A673 (cell line): ENCODE data around the gene ACOXL. TPM values are rescaled to one million over a fixed set of nuclear protein-coding genes. Genes with fewer than 3 reads are reported as not detected.

Experiments
- BruUV-seq: library from RNA; stranded (reverse); fragments of 400-500 nt; replicated peaks from 2 replicates; lab custom pipeline; 2021; lab: Mats Ljungman, UMichigan
- CTCF ChIA-PET: fragments of 300-600 bp; sonication (Branson Sonifier 250); formaldehyde crosslinking; loops from one replicate; lab custom pipeline; 2022; ENCODE audit warnings: antibody characterized with exemption; lab: Charles Lee
- POLR2A ChIA-PET: fragments of 300-600 bp; sonication (Branson Sonifier 250); formaldehyde crosslinking; loops from one replicate; lab custom pipeline; 2022; ENCODE audit warnings: antibody characterized with exemption; ENCODE audit not compliant: low non-redundant PET; lab: Charles Lee
- DNase-seq: peaks from one replicate; pipeline ENCODE4 v3.0.0-alpha.2; 2015; ENCODE audit warnings: low spot score
- H3K27ac ChIP-seq: fragments of 200-600 bp; sonication (generic); 2 replicates; pipeline ENCODE4 v1.5.1; 2016; ENCODE audit warnings: mixed run types, low read depth, mild to moderate bottlenecking, mixed read lengths, antibody characterized with exemption, low read length; ENCODE audit not compliant: poor library complexity, severe bottlenecking
- H3K27me3 ChIP-seq: fragments of 200-600 bp; sonication (generic); replicated peaks from 2 replicates; pipeline ENCODE4 v1.6.1; 2017; ENCODE audit warnings: mixed run types, low read depth, mild to moderate bottlenecking, mixed read lengths, antibody characterized with exemption, low read length; ENCODE audit not compliant: insufficient read depth, poor library complexity
- H3K36me3 ChIP-seq: fragments of 200-600 bp; sonication (generic); 2 replicates; pipeline ENCODE4 v1.6.1; 2016; ENCODE audit warnings: mixed run types, mild to moderate bottlenecking, mixed read lengths, antibody characterized with exemption, low read length; ENCODE audit not compliant: insufficient read depth, poor library complexity, severe bottlenecking
- H3K4me1 ChIP-seq: fragments of 200-600 bp; sonication (generic); 2 replicates; pipeline ENCODE4 v1.6.1; 2017; ENCODE audit warnings: mixed run types, mild to moderate bottlenecking, mixed read lengths, antibody characterized with exemption, low read length; ENCODE audit not compliant: insufficient read depth, poor library complexity, severe bottlenecking
- H3K4me3 ChIP-seq: fragments of 200-600 bp; sonication (generic); 2 replicates; pipeline ENCODE4 v1.5.1; 2016; ENCODE audit warnings: low read depth, mixed run types, mild to moderate bottlenecking, mixed read lengths, low read length; ENCODE audit not compliant: poor library complexity, severe bottlenecking
- H3K9me3 ChIP-seq: fragments of 200-600 bp; sonication (generic); 2 replicates; pipeline ENCODE4 v1.6.1; 2016; ENCODE audit warnings: mixed run types, low read depth, mild to moderate bottlenecking, mixed read lengths, antibody characterized with exemption, low read length; ENCODE audit not compliant: poor library complexity, severe bottlenecking
- EZH2 ChIP-seq: fragments of 200-600 bp; sonication (generic); IDR thresholded peaks from 2 replicates; pipeline ENCODE4 v1.6.1; 2017; ENCODE audit warnings: borderline replicate concordance, low read depth, mild to moderate bottlenecking, mixed read lengths, antibody characterized with exemption, low read length; ENCODE audit not compliant: poor library complexity, severe bottlenecking
- intact Hi-C: fragments of 100-400 bp; cut with micrococcal nuclease; formaldehyde crosslinking; loops from one replicate; pipeline ENCODE4 v1.10.0; 2022; ENCODE audit not compliant: unreplicated experiment
- total RNA-seq: library from RNA; stranded (reverse); gene quantifications from 2 replicates; pipeline ENCODE4 v1.2.3, GENCODE V29; 2021
- TF ChIP-seq, protein P1 (sequence below): fragments of 300-800, 200-600 bp; sonication (generic); conservative IDR thresholded peaks from 2 replicates; pipeline ENCODE4 v1.5.1; 2017; ENCODE audit warnings: low read depth, mild to moderate bottlenecking, antibody characterized with exemption, low read length, moderate library complexity, mixed read lengths

The ACOXL gene
- total RNA-seq, 1 experiment from 2014 or later, result not detected

DNA sequence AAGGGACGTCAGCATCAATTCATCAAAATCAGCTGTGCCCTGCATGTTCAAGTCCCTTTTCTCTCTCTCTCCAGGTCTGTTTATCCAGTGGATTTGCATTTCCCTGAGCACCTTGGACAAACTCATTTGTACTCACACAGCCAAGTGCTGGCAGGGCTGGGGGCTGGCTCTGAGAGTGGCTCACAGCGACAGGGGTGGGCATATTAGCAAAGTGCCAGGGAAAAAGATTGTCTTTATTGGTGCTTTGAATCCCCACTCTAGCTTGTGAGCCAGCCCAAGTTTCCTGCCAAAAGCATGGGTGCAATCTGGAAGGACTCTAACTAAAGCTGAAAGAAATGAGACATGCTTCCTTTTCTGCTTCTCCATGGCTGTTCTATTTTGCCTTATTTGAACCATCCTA is 56.6 kb downstream of the ACOXL start:
- Histone ChIP-seq H3K36me3 (no peaks in the 10 kb centered on the region), H3K4me1 (no peaks in the 10 kb centered on the region), H3K4me3 (no peak overlapping the region), H3K9me3 (no peaks in the 10 kb centered on the region), H3K27me3 (peaks cover 61% of the 10 kb centered on the region), H3K27ac (no peak overlapping the region)
- TF ChIP-seq EZH2, result no peak
- TF ChIP-seq, protein P1, sequence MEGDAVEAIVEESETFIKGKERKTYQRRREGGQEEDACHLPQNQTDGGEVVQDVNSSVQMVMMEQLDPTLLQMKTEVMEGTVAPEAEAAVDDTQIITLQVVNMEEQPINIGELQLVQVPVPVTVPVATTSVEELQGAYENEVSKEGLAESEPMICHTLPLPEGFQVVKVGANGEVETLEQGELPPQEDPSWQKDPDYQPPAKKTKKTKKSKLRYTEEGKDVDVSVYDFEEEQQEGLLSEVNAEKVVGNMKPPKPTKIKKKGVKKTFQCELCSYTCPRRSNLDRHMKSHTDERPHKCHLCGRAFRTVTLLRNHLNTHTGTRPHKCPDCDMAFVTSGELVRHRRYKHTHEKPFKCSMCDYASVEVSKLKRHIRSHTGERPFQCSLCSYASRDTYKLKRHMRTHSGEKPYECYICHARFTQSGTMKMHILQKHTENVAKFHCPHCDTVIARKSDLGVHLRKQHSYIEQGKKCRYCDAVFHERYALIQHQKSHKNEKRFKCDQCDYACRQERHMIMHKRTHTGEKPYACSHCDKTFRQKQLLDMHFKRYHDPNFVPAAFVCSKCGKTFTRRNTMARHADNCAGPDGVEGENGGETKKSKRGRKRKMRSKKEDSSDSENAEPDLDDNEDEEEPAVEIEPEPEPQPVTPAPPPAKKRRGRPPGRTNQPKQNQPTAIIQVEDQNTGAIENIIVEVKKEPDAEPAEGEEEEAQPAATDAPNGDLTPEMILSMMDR, result no peak
- CTCF ChIA-PET, result no interaction called here
- DNase-seq, result no peak
- no TSS peak for BruUV-seq
- POLR2A ChIA-PET, result no interaction called here
- intact Hi-C loops, result no loop called here

- DNase-seq, result no peak
- TF ChIP-seq, protein P1, result no peak
- intact Hi-C loops, result no loop called here
- BruUV-seq, result no TSS peak
- Histone ChIP-seq H3K36me3 (no peaks in the 10 kb centered on the region), H3K9me3 (no peaks in the 10 kb centered on the region), H3K4me3 (no peak overlapping the region), H3K4me1 (no peaks in the 10 kb centered on the region), H3K27ac (no peak overlapping the region), H3K27me3 (peaks cover 68% of the 10 kb centered on the region)
- POLR2A ChIA-PET, result no interaction called here
- CTCF ChIA-PET, result no interaction called here
Measured at GRCh38 chr2:110789706-110790105, 57.3 kb downstream of the ACOXL start.

DNA sequence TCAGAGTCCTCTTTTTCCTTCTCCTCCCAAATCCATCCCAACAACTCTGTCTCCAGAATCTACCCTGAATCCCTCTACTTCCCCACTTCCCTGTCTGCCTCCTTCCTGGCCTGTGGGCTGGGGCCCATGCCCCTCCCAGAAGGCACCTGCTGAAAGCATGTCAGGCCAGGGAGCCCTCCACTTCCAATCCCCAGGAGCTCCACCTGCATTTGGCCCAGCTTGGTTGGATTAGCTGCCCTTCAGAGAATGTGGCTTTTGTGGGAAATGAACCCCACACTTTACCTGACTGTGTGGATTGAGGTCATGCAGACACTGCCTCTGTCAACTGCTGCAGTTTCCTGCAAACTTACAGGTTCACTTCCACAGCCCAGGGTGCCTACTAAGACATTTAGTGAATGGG is 58.5 kb downstream of the ACOXL start:
- ChIA-PET CTCF (no interaction called here), POLR2A (no interaction called here)
- H3K4me1 ChIP-seq, result no peaks in the 10 kb centered on the region
- intact Hi-C loops, result no loop called here
- H3K36me3 ChIP-seq, result no peaks in the 10 kb centered on the region
- TF ChIP-seq, protein P1, result no peak
- no peak for TF ChIP-seq EZH2
- no peak overlapping the region for H3K4me3 ChIP-seq
- H3K27ac ChIP-seq, result no peak overlapping the region
- H3K9me3 ChIP-seq, result no peaks in the 10 kb centered on the region
- peaks cover 80% of the 10 kb centered on the region for H3K27me3 ChIP-seq
- no TSS peak for BruUV-seq
- DNase-seq, result no peak
